ENCODE results near the gene PRPF38B.

PRPF38B gene

DNA sequence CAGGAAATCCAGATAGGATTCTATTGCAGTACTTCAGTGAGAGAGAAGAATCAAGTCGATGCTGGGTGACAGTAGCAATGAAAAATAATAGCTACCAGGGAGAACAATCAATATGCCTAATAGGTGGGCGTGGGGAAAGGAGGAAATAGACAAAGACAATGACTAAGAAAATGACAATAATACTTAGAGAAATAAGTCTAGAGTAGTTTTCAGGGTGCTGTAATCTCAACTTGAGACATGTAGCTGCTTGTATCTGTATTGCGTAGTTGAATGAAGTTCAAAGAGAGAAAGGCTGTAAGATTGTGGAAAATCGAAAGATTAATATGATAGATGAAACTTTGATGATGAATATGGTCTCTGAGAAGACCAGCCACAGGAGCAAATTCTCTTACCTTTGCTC lies 57.0 kb downstream of the PRPF38B start:
- Histone ChIP-seq H3K27me3 (ENCODE audit: low read length) (no peaks in the 10 kb centered on the region), H3K36me3 (ENCODE audit: low read length) (peaks cover 17% of the 10 kb centered on the region; the same call in 1 of the 2 replicates), H3K27ac (ENCODE audit: low read depth, low read length) (no peak overlapping the region), H3K9ac (ENCODE audit: low read length) (no peak overlapping the region), H2AFZ (ENCODE audit: low read depth, low read length, severe bottlenecking) (no peak overlapping the region), H4K20me1 (ENCODE audit: low read depth, low read length) (no peaks in the 10 kb centered on the region), H3K4me2 (ENCODE audit: low read depth, low read length, poor library complexity, severe bottlenecking) (no peak overlapping the region), H3K79me2 (ENCODE audit: insufficient read depth, low read length) (peaks cover 24% of the 10 kb centered on the region), H3F3A (ENCODE audit: insufficient read depth) (peaks cover 10% of the 10 kb centered on the region; the same call in 1 of the 2 replicates), H3K9me2 (replicated peaks; ENCODE audit: insufficient read depth, low read length) (no peaks in the 10 kb centered on the region), H3K4me3 (ENCODE audit: insufficient read depth, low read length, poor library complexity, severe bottlenecking) (no peak overlapping the region), H3K9me3 (ENCODE audit: insufficient read depth, low read length) (no peaks in the 10 kb centered on the region)
- no peak for TF ChIP-seq EZH2phosphoT487 (conservative IDR thresholded peaks at IDR 0.05; ENCODE audit: low read length)
- TF ChIP-seq, protein P1, sequence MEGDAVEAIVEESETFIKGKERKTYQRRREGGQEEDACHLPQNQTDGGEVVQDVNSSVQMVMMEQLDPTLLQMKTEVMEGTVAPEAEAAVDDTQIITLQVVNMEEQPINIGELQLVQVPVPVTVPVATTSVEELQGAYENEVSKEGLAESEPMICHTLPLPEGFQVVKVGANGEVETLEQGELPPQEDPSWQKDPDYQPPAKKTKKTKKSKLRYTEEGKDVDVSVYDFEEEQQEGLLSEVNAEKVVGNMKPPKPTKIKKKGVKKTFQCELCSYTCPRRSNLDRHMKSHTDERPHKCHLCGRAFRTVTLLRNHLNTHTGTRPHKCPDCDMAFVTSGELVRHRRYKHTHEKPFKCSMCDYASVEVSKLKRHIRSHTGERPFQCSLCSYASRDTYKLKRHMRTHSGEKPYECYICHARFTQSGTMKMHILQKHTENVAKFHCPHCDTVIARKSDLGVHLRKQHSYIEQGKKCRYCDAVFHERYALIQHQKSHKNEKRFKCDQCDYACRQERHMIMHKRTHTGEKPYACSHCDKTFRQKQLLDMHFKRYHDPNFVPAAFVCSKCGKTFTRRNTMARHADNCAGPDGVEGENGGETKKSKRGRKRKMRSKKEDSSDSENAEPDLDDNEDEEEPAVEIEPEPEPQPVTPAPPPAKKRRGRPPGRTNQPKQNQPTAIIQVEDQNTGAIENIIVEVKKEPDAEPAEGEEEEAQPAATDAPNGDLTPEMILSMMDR (IDR thresholded peaks at IDR 0.05; ENCODE audit: insufficient read depth, low read length, poor library complexity, severe bottlenecking), result no peak

DNA sequence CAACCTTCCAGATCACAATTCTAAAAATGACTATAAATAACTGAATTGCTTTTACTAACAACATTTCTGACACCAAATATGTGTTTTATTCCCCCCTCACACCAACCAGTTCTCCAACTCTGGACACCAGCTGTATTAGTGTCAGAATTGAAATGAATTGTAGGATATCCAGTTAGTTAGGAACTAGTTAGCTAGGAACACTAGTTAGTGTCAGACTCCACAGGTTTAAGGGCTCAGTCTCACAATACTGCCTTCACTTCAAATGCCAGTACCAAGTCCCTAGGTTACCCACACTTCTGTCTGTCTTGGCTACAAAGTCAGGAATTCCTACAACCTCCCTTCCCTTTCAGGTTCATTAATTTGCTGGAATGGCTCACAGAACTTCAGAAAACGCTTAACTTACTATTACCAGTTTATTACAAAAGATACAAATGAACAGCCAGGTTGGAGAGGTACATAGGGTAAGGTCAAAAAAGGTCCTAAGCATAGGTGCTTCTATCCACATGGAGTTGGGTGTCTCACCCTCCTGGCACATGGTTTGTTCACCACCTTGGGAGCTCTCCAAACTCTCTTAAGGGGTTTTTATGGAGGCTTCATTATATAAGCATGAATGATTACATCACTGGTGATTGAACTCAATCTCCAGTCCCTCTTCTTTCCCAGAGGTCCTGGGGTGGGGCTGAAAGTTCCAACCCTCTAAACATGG lies 58.5 kb downstream of the PRPF38B start:
- Histone ChIP-seq H4K20me1 (ENCODE audit: low read depth, low read length) (no peaks in the 10 kb centered on the region), H3K9me2 (replicated peaks; ENCODE audit: insufficient read depth, low read length) (no peaks in the 10 kb centered on the region), H3K36me3 (ENCODE audit: low read length) (peaks cover 26% of the 10 kb centered on the region; the same call in 1 of the 2 replicates), H3K4me3 (ENCODE audit: insufficient read depth, low read length, poor library complexity, severe bottlenecking) (no peak overlapping the region), H3K79me2 (ENCODE audit: insufficient read depth, low read length) (peaks cover 24% of the 10 kb centered on the region), H3K9ac (ENCODE audit: low read length) (no peak overlapping the region), H2AFZ (ENCODE audit: low read depth, low read length, severe bottlenecking) (no peak overlapping the region), H3F3A (ENCODE audit: insufficient read depth) (peaks cover 10% of the 10 kb centered on the region; the same call in 1 of the 2 replicates), H3K9me3 (ENCODE audit: insufficient read depth, low read length) (no peaks in the 10 kb centered on the region), H3K4me2 (ENCODE audit: low read depth, low read length, poor library complexity, severe bottlenecking) (no peak overlapping the region), H3K27me3 (ENCODE audit: low read length) (no peaks in the 10 kb centered on the region), H3K27ac (ENCODE audit: low read depth, low read length) (no peak overlapping the region)
- TF ChIP-seq EZH2phosphoT487 (conservative IDR thresholded peaks at IDR 0.05; ENCODE audit: low read length), result no peak
- TF ChIP-seq, protein P1 (IDR thresholded peaks at IDR 0.05; ENCODE audit: insufficient read depth, low read length, poor library complexity, severe bottlenecking), result no peak

All from SU-DHL-6 (cell line).